HG03457 (cell line): ENCODE data around the gene RPS27L.

Experiments used
- ATAC-seq: cut with Tn5 transposase; IDR thresholded peaks from one replicate; pipeline ENCODE4 v1.9.1; 2021; ENCODE audit warnings: moderate number of reproducible peaks; ENCODE audit not compliant: unreplicated experiment

The RPS27L gene

DNA sequence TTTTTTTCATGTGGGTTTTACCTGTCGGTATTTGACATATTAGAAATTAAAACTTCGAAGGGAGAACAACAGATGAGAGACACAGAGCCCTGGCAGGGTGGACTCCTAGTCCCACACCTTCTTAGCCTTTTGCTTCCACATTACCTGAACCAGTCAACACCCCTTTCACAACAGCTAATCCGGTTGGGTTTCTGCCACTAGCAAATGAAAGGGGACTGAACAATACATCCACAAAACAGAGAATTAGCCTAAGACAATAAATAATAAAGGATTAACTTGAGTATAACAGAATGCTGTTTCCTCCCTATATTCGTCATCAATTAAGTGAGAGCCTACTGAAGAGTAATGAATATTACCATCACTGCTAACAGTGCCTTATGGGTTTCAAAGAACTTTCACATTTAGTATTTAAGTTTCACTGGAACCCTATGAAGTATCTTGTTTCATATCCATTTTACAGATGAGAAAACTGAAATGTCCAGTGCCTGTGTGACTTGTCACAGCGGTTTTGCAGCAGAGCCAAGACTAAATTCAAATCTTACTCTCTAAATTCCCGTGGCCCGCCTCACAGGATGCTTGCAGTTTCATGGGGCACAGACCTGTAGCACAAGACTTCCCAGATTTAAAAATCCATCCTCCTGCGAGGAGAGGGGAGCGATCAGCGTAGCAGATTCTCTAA, 31.1 kb upstream of the RPS27L start:
- no peak for ATAC-seq

DNA sequence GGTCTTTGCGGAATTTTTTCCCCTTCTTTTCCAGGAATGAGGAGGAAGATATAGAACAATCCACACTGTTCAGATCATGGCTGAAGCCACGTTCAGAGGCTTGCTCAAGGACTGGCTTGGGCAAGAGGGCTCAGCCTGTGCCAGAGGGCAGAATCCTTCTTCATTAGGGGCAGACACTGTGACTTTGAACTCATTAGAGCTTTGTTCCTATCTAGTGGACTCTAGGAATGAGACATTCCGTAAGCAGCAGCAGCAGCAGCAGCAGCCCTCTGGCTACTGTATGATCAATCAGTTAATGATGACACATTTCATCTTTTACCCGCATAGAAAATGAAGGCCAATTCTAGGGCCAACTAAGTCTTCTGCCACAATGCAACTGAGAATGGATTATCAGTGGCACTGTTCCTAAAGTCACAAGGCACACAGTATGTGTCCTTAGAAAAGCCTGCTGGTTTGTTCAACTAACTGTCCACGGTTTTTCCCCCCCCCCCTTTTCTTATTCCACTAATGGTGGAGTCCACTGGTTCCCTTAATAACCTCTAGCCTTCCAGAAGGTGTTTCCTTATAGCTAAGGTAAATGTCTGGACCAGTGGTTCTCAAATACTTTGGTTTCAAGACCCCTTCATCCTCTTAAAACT, 30.4 kb upstream of the RPS27L start:
- ATAC-seq: no peak

DNA sequence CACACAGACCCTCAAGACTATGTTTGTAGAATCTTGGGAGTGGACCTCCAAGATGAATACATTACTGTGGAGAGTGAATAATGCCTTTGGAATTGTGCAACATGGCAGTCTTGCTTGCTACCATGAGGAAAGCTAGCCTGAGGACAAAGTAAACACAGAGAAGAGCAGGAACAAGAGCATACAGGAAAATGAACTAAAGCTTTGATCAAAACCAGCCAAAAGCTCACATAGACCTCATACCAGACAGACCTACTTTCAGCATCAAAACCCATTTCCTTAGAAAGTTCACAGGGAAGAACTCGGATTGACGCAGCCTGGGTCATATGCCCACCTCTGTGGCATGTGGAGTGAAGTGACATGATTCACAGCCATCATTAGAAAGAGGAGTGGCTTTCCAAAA, 28.8 kb upstream of the RPS27L start:
- ATAC-seq: no peak

DNA sequence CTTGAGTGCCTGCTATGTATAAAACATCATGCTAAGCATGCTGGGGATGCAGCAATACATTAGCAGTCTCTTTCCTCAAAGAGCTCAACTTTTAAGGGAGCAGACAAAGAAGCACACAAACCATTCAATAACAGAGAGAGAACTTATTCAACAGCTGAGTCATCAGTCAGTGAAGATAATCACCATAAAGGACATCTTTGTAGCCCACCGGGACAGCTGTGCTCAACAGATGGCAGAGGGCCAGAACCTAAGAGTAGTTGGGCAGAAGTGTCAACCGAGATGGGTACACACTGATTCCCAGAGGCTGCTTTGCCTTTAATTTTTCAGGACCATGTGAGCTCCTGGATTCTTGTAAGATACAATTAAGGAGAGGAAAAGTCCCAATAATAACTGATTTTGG, 27.9 kb upstream of the RPS27L start:
- no peak for ATAC-seq

DNA sequence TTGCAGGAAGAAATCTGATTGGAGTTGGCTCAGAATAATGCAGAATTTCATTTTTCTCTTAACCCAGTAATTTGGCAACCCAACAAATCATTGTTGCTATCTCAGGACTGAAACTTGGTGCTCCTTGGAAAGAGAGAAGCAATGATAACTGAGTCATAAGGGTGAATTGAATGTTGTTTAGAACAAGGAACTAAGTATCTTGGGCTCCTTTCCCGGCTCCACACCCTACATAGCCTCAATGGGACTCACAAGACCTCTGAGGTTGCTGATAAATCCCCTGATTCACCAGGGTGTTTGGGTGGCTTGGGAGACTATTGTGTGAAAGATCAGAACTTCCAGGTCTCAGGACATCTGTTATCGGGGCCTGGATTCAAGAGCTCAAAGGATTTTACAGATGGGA, 24.4 kb upstream of the RPS27L start:
- no peak for ATAC-seq

DNA sequence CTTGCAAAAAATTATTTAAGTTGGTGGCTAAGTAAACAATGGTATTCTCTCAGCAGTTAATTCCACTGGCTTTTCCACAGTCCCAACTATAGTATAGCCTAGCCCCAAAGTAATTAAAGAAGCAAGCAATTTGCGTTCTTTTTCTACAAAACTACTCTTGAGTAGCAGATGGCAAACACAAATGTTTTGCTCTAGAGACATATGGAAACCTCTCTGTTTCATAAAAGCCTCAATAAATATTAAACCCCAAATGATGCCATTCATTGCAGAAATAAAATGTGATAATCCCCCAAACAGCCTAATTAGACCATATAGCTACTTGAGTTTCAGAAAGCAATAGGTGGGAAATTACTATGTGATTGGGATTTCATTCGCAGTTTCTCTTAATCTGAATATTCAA, 23.5 kb upstream of the RPS27L start:
- ATAC-seq: no peak

DNA sequence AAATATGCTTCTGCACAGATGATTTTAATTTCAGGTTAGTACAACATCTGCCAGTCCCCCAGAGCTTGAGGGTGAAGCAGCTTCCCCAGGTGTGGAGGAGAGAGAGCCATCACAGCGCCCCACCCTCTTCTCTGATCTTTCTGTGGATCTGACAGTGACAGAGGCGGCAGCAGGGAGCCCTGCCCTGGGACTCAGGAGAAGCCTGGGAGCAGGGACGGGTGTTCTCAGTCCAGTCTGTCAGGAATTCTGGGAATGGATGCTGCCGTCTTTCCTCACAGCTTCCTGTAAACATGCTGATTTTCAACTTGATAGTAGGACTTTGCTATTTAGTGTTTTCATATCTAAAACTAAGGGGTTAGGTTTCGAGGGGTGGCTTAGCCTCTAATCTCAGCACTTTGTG, 20.8 kb upstream of the RPS27L start:
- no peak for ATAC-seq

DNA sequence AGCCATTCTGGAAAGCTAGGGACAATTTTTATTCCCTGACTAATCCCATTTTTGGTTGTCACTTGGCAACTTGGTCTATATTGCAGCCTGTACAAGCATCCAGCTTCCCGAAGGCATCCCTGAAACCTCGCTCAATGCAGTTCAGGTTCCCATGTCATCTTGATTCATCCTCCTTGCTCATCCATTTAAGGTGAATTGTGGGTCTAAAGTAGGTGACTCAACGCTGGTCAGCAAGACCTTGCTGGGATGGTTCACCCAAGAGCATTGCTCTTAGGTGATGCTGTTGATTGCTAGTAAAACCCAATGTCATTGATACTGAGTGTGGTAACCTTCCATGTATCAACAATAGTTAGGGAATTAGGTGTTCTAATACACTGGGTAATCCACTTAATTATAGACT, 19.0 kb upstream of the RPS27L start:
- no peak for ATAC-seq

DNA sequence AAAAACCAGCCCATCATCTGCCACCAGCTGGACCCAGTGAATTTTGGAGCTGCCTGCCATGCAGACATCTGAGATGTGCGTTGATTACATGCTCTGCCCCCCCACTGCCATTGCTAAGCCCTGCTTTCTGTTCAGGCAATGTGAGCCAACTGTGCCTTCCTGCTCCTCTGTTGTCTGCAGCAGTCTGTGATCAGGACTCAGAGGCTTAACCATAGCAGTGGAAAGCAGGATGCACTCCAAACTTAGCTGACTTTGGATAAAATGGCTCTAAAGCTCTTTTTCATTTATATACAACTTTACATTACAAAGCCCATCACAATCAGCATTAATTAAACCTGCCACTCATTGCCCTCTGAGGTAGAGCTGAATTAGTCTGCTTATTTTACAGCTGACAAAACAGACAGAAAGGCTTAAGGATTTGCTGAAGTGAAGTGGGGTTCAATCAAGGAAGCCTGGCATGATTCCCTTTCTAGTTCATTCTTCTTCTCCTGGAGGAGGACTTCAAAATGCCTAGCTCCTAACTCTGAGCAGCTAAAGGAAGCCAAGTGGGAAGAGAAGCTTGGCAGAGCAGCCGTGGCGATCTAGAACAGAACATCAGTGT, 15.7 kb upstream of the RPS27L start:
- no peak for ATAC-seq

DNA sequence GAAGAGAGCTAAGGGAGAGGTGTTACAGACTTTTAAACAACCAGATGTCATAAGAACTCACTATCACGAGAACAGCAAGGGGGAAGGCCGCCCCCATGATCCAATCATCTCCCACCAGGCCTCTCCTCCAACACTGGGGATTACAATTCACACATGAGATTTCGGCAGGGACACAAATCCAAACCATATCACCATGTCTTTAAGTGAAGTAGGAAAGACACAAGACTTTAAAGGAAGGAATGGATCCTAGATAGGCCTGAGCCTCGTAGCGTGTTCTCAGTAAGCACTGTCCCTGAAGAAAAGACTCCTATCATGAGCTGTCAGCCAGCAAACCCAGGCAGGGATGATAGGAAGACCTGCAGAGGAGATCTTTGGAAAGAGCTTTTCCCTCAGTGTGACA, 15.1 kb upstream of the RPS27L start:
- no peak for ATAC-seq

DNA sequence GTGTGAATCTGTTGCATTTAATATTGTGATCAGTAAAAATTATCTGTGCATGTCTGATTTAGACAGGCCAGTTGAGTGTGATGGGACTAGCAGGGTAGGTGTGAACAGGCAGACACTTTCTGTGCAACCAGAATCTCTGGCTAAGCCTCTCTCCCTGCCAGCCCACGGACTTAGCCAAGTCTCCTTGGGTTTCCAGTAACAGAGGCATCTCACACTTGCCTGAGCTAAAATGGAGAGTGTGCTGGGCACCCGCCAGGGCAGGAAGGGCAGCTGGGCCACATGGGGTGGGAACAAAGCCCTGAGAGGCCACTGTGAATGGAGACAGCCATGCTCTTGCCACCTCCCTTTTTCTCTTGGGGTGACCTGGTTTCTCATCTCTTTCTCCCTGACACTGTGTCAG, 12.5 kb upstream of the RPS27L start:
- no peak for ATAC-seq

DNA sequence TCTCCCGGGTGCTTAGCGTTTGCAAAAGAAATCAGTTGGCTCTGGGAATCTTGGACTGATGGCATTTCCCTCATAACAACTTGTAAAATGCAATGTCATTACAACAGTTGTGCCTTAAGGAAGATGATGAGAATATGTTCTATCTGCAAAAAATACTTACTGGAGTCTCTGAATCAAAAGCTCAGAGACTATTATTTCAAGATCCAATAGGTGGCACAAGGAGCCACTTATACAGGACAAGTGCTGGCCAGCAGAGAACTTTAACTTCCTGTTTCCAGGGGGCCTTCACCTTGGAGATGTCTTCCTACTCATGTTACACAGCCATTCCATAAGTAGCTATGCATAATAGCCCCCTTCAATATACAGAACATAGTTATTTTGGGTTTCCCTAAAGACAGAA, 8.9 kb upstream of the RPS27L start:
- no peak for ATAC-seq

DNA sequence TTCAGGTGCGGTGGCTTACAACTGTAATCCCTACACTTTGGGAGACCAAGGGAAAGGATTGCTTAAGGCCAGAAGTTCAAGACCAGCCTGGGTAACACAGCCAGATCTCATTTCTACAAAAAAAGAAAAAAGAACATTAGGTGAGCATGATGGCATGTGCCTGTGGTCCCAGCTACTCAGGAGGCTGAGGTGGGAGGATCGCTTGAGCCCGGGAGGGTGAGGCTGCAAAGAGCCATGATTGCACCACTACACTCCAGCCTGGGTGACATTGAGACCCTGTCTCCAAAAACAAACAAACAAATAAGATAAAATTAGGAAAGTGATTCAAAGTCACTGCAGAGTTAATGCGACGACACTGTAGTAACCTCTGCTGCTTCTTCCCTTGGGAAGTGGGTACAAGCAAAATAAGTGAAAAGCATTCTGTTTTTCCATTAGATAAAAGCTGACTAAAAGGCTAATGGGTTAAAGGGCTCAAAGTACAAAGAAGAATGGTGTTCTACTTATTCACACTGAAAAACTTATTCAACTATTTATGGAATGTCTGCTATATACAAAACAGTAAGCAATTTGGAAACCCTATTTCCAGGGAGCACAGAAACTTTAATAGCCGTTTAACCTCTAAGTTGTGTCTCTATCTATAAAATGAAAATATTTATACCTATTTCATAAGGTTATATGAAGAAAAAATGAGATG, 8.0 kb upstream of the RPS27L start:
- no peak for ATAC-seq

DNA sequence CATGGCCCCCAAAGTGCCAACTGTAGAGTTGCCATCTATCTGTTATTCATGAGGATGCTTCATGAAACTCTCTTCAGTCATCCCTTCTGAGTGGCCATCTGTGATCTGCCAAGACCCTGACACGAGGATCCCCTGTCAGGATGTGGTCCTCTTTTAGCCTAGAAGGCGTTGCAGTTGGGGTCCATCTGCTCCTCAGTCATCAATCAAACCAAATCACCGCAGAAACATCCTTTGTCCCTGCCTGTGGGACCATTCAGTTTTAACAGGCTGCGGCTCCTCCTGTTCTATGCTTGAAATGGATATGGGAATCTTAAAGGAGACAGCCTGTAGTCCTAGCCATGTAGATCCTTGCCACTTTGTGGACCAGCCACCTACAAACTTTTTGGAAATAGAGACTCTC, 5.9 kb upstream of the RPS27L start:
- ATAC-seq: no peak

DNA sequence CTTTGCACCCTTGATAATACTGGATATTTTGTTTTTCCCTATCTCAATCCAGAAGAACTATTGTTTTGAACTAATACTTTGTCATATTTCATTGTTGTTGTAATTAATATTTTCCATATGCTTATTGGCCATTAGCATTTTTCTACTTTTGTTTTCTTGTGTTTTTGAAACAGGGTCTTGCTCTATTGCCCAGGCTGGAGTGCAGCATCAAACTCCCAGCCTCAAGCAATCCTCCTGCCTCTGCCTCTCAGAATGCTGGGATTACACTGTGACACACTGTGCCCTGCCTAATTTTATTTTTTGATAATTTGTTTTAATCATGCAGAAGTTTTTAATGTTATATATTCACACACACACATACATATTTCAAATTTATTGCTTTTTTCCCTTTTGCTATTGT, 3.4 kb upstream of the RPS27L start:
- ATAC-seq: no peak

DNA sequence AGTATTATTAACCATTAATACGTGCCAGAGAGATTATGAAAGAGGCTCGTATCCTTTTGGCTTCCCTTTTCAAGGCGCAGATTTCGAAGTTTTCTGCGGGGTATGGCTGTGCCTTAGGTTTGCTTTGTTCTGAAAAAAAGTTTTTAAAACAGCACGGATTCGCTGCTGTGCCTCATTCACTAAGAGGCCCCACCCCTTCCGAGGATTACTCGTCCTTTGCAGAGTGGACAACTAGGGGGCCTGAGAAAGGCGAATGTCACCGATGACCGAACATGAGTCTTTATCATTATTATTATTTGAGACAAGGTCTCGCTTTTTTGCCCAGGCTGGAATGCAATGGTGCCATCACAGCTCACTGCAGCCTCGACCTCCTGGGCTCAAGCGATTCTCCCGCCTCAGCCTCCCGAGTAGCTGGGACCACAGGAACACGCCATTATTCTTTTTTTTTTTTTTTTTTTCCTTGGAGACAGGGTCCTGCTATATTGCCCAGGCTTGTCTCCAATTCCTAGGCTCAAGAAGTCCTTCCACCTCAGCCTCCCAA, 684 bp upstream of the RPS27L start:
- peak; percentile 35 for ATAC-seq

DNA sequence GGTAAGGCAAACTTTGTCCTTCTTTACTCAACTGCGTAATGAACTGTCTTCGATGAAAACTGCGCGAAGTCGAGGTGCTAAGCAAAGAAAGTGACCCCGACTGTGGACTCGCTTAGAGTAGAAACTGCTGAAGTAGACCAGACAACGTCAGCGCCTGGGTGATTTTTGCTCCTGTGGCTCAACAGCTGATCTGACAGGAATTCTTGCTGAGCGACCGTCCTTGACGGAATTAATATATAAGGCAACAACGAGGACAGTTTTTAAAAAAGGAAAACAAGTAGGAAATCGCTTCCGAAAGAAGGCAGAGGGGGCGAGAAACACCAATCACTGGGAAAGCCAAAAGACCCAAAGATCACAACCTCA, 541 bp downstream of the RPS27L start:
- peak; percentile 11 for ATAC-seq

DNA sequence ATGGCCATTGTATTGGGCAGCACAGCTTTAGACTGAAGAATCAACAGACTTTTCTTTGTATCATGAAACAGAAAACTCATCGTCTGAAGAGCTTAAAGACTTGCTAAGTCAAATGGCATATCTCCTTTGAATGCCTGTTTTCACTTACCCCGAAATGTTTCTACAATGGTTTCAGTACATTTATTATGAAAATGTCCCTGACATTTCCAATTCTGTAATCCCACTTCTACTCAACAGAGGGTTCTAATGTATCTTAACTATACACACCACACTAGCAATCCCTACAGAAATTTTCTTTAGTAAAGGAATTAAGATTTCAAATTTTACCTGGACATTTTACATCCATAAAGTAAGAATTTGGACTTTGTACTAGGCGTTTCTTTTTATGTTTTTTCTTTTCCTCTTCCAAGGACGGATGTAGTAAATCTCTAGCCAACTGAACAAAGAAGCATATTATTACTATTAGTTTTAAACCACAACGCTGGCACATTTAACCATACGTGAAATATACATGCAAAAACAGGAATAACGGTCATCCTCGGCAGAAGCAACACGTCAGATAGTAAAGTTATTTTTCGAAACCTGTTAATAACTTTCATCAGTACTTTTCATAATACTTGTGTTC, 1.1 kb downstream of the RPS27L start:
- ATAC-seq: no peak

DNA sequence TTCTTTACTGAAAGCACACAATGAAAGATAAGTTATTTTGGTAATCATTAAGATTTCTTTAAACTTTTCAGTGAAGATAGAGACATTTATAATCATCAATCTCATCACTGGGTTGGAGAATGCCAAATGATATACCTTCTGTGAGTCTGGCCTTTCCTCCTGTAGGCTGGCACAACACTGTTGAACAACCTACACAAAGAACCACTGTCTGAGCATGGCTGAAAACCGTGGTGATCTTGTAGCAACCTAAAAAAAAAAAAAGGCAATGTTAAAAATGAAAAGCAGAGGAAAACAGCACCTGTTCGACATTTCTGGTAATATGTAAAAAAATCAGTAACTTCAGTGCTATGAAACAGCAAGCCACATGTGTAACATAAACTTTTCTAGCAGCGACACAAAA, 1.8 kb downstream of the RPS27L start:
- ATAC-seq: no peak

DNA sequence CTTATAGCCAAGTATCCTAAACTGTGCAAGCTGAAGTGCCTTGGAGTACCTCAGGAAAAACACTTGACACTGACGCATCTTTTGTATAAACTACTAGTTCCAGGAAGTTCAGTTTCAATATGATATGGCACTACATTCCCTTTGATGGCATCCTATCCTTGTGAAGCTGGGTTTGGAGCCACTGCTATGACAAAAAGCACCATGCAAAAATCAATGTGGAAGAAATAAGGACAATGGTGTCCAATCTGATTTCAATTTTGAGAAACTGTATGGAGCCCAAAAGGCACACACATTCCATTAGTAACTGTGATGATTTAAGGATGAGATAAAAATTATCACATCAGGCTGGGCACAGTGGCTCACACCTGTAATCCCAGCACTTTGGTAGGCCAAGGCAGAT, 5.6 kb downstream of the RPS27L start:
- ATAC-seq: no peak

DNA sequence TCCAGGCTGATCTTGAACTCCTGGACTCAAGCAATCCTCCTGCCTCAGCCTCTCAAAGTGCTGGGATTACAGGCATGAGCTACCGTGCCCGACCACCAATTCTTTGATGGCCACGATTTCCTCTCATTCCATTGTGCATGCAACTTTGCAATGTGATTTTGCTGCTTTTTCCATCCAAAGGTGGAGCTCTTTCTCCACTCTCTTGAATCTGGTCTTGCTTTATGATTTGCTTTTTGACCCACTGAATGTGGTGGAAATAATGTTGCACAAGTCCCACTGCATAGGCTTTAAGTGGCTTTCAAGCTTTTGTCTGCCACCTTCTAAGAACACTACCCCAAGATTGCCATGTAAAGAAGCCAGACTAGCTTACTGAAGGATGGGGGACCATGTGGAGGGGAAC, 10.6 kb downstream of the RPS27L start:
- no peak for ATAC-seq
